Mesenteric fat pad (tissue), 1 donor: Measurements from ENCODE around the gene INPP5J. TPM values are rescaled to one million over a fixed set of nuclear protein-coding genes. Genes with fewer than 3 reads are reported as not detected.
"Not testable (repeated sequence)": the region's sequence is repeated elsewhere in the genome, so short reads cannot be mapped to it uniquely, and the experiment has no call there.

Experiments
- DNase-seq: peaks from one replicate; pipeline ENCODE4 v3.0.0-alpha.2; 2020; ENCODE audit warnings: low spot score
- long read RNA-seq: library from polyadenylated mRNA; unstranded; transcript quantifications from one replicate; pipeline ENCODE4 v2.0.0, GENCODE V29; 2020
- total RNA-seq: library from RNA; stranded (reverse); fragmentation: NEBNext Ultra II Directional; extraction: Animal tissue kit (Norgen Biotek cat#: 25700); gene quantifications from one replicate; pipeline ENCODE4 v1.2.1, GENCODE V29; 2021
- donor health status: DM: yes; HTN: yes; CAD: no.

Gene INPP5J
- total RNA-seq, result 0.19 TPM
- long read RNA-seq, partial matches to known transcripts, result 0 of 1 reads
- long read RNA-seq, other reads (novel, unspliced or antisense), result 1 of 1 reads

DNA sequence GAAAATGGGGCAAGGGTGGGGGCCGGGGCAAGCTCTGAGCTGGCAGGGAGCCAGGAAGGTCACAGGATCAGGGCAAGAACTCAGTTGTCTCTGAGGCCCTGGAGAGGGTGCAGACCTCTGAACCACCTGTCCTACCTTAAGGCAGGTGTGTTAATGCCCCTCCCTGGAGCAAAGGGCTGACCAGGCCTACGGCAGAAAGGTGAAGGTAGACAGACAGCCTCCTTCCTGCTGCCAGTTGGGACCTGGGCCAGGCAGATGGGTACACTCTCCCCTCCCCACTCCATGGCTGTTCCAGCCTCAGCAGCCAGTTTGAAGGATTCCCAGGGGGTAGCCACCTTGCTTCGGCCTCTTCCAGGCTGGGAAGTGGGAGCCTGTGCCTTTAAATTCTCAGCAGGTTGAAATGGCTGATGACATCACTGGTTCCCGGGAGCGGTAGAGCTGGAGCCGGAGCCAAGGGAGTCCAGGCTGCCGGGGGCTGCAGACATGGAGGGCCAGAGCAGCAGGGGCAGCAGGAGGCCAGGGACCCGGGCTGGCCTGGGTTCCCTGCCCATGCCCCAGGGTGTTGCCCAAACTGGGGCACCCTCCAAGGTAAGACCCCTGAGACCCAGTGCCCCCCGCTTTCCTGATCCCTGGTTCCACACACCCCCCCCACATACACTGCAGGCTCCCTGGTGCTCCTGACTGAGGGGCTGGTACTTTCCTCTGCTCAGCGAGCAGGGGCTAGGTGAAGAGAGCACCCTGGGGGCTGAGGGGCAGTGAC lies at the start of gene INPP5J:
Gene INPP5J (plus strand): TSS at position 435 of the 760 bp plus-strand sequence. CDS start 49 bp downstream, at position 484.
- DNase-seq, result no peak

DNA sequence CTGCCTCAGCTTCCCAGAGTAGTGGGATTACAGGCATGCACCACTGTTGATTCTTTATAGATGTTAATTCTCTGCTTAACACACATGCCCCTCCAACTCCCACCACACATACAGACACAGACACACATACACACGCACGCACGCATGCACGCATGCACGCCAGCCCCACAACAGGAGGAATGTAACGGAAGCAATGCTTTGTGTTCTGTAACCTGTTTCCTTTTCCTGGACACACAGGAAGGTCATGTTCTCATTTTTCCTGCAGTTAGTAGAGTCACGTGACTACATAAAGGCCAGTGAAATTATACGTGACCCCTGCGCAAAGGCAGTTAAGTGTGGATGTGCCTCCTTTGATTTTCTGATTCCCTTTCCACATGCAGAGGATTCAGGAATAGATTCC lies 49.6 kb upstream of the INPP5J start:
- not testable (repeated sequence) for DNase-seq

- not testable (repeated sequence) for DNase-seq
Measured at GRCh38 chr22:31073545-31074145, 49.1 kb upstream of the INPP5J start.

- DNase-seq, result no peak
Measured at GRCh38 chr22:31075961-31076360, 46.8 kb upstream of the INPP5J start.

- DNase-seq, result no peak
Measured at GRCh38 chr22:31077681-31078080, 45.1 kb upstream of the INPP5J start.

GRCh38 chr22:31078389-31078788 lies 44.4 kb upstream of the INPP5J start:
- DNase-seq, result not testable (repeated sequence)

- DNase-seq, result no peak
Measured at GRCh38 chr22:31079095-31079642, 43.6 kb upstream of the INPP5J start.

DNA sequence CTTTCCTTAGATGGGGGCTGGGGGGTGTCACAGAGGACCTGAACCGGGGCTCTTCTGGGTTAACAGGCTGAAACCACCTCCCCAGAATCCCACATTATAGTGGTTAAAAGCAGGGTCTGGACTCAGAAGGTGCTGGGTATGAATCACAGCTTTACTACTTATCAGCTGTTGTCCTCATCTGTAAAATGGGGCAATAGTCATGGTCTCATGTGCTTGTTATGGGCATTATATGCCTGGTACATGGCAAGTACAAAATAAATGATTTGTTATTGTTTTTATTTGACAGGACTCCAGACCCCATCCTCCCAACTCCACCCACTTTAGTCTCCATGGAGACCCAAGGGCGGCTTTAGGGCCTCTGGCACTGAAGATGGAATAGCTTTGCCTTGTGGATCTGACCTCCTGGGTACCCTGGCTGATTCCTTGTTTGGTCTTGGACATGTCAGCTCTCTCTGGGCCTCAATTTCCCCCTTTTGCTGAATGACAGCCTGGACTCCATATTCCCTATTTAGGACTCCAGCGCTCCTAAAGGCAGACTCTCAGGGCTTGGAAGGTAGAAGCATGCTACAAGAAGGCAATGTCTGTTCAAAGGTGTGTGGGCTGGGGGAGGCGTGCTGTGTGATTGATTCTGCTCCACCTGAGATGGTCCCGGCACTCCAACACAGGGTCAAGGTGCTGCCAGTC lies 42.5 kb upstream of the INPP5J start:
- no peak for DNase-seq

DNA sequence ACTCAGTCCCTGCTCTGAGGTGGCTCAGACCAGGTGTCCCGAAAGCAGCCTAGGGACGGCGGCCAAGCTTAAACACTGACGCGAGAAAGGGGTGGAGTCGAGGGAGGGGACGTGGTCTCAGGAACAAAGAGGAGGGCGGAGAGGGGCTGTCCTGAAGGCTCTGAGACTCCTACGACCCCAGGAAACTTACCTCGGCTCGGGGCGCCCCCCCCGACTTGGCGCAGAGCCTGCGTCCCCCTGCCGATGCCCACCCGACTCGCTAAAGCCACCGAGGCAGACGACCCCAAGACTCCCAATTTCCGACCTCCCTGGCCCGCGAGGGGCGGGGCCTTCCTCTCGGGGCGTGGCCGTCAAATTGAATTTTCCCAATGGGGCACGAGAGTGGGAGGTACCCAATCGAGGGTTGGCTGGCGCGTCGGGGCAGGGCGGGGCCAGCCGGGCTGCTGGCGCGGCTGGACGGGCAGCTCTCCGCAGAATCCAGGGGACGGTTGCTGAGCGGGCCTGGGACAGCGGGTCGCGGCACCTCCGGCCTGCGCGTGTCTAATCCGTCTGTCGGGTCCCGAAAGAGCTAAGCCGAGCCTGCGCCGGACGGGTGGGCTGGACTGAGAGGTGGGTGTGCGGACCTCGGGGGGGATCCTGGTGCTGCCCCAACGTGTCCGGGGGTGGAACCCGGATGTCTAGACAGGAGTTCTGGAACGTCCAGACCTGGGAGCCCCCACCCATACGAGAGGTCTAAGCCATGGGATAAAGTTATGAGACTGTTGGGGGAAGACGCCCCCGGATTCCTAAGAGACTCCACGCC lies 41.7 kb upstream of the INPP5J start, which contains the start of gene SMTN:
Gene SMTN (plus strand): TSS at position 471 of the 802 bp plus-strand sequence. CDS start 1,941 bp downstream, outside the sequence.
- peak; percentile 97 for DNase-seq

DNA sequence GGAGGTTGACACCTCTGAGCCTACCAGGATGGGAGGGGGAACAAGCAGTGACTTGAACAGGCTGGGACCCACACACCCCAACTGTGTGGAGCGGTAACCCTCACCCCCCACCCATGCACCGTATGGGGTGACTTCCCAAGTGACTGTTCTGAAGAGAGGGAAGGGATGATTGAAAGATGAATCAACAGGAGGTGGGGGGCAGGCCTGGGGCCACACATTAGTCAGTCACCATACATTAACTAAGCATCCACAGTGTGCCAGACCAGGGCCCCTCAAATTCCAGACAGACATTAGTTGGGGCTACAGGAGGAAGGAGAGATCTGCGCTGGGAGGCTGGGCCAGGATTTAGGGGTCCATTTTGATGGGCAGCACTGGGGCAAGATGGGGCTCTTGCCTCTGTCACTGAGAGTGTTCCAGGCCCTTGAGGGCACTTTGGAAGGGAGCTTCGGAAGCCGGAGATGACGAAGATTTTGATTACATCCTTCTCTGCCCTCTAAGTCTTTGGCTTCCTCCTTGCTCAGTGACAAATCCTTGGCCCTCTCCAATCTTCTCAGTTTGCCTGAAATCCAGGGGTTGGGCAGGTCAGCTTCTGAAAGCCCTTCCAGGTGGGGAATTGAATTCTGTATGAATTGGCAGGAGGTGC lies 40.7 kb upstream of the INPP5J start:
- DNase-seq, result no peak

DNA sequence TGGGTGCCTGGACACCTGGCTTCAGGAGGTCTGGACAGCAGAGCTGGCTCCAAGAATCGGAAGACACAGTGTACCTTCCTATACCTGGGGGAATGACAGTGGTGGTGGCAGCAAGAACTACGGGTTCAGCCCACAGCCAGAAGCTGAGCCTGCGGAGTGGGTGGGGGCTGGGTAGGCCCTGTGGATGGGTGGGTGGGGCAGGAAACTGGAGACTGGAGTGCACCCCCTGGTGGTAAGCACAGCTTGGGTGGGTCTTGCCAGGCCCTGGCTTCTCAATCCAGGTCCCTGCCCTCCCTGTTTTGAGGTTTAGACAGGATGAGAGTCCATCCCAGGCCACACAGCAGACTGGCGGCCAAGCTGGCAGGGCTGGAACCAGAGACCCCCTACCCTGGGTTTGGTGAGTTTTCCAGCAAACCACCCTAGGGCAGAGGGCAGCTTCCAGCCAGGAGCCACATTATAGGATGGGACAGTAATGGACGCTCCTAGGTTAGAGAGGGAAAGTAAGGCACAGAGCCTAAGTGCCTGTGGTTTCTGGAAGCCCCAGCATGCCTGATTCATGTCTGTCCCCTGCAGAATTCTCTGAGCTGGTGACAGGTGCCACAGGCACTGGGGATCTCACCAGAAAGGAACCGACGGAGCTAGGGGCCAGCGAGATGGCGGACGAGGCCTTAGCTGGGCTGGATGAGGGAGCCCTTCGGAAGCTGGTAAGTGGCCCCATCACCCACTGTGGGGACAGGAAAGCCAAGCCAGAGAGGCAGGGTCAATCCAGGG lies 40.0 kb upstream of the INPP5J start:
- DNase-seq, result no peak

- no peak for DNase-seq
Measured at GRCh38 chr22:31083377-31083768, 39.4 kb upstream of the INPP5J start.

DNA sequence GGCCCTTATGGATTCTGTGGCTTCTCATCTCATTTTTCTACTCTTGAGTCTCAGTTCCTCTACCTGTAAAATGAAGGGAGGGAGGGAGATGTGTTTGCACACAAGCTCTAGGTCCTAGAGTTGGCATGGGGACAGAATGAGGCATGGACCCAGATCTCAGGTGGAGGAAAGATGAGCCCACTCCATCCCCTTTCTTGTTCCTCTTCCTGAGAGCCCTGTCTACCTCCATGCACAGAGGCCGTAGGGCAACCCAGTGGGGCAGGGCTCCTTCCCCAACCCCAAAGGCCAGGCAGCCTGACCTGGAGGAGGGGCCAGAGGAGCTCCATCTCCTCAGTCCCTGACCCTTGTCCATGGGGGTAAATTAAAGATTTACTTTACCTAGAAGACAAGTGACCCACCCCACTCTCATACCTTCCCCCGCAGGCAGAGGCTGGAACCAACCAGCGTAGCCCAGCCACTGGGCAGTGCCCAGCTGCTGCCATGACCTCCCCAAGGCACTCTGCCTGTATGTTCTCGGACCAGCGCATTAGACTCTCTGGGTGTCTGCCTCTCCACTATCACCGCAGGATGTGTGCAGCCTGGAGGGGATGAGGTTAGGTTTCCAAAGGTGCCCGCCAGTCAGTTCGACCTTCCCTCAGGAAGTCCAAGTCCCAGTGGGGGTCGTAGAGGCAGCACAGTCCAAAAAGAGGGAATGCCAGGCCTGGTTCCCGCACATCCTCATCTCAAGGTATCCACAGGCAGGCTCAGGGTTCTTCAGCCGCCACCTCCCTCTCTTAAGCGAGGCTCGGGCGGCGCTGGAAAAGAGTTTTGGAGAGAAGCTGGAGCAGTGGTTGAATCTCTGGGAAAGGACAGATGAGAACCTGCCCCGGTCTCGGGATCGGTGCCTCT lies 38.6 kb upstream of the INPP5J start:
- no peak for DNase-seq

- DNase-seq, result peak; percentile 95
Measured at GRCh38 chr22:31084811-31085492, 37.8 kb upstream of the INPP5J start.

DNA sequence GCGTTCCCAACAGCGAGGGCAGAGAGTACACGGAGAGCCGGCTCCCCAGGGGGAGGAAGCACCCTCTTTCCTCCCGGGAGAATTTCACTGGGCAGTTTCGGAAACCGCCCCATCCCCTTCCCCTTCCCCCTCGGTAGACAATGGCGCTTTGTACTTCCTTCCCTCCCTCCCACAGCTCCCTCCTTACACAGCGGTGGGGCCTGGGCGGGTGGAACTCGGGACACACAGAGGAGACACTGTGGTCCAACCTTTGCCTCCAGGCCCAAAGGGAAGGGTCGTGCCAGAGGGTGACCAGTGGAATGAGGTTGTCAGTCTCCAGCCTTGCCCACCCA lies 37.3 kb upstream of the INPP5J start:
- DNase-seq, result no peak

DNA sequence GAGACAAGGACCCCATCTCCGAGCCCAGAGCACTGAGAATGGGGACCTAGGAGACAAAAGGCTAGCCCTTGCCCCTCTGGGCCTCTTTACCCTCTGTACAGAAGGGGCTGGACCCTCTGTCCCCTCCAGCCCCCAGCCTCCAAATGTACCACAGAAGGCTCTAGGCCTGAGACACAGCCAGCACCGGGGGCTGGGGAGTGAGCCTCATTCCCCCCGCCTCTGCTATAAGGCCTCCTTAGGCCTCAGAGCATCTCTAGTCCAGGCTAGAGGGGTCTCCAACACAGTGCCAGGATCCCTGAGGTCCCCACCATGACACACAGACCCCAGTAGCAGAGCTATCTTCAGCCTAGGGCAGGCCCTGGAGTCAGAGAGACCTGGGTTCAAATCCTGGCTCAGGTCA lies 36.8 kb upstream of the INPP5J start:
- DNase-seq, result no peak

GRCh38 chr22:31086703-31087330 lies 35.9 kb upstream of the INPP5J start:
- DNase-seq, result no peak
